Measurements from ENCODE around the gene MCF2L. TPM values are rescaled to one million over a fixed set of nuclear protein-coding genes. Genes with fewer than 3 reads are reported as not detected.

MCF2L gene
- total RNA-seq, 4 donors from 2014 or later: 62.1 to 186 (median 91.3) TPM

- Histone ChIP-seq H3K4me3 (no peak overlapping the region), H3K4me1 (peaks cover 6 to 14% (median 12%) of the 10 kb centered on the region in 4 donors), H3K27ac (no peak overlapping the region), H3K9me3 (no peaks in the 10 kb centered on the region), H3K27me3 (peaks cover 13% of the 10 kb centered on the region), H3K36me3 (no peaks in the 10 kb centered on the region)
- TF ChIP-seq POLR2AphosphoS5 (IDR thresholded peaks at IDR 0.05) (no peak), POLR2A (IDR thresholded peaks at IDR 0.05) (no peak), CTCF (IDR thresholded peaks at IDR 0.05) (no peak), EP300 (IDR thresholded peaks at IDR 0.05; ENCODE audit: low read depth) (no peak)
- DNase-seq: no peak
- in situ Hi-C loops (cut with MboI; ENCODE audit: low pct_ligation_motif_present in 1 of 4, low pct_unique_long_range_greater_than_20kb in 1 of 4, low sequenced_read_pairs in 3 of 4): no loop called here
- 81 to 92% methylated on average over 4 to 11 of the region's 15 CpGs for WGBS, 2 donors (ENCODE audit: low coverage in 1 of 2)
- intact Hi-C loops (cut with DNase I; ENCODE audit: low total_unique reads): no loop called here
These were observed 37.0 kb downstream of the MCF2L start for GRCh38 chr13:113005997-113006396.

GRCh38 chr13:113006660-113007059 is 37.6 kb downstream of the MCF2L start:
- intact Hi-C loops (cut with DNase I; ENCODE audit: low total_unique reads) (no loop called here), in situ Hi-C loops (cut with MboI; ENCODE audit: low pct_ligation_motif_present in 1 of 4, low pct_unique_long_range_greater_than_20kb in 1 of 4, low sequenced_read_pairs in 3 of 4) (no loop called here)
- no peak overlapping the region for H3K27ac ChIP-seq

GRCh38 chr13:113008851-113009250 is 39.8 kb downstream of the MCF2L start:
- no peak for DNase-seq
- no peaks in the 10 kb centered on the region for H3K36me3 ChIP-seq
- WGBS, 2 donors (ENCODE audit: low coverage in 1 of 2): 89 to 98% methylated on average over 11 to 33 of the region's 33 CpGs
- H3K27ac ChIP-seq: no peak overlapping the region
- intact Hi-C loops (cut with DNase I; ENCODE audit: low total_unique reads): no loop called here
- in situ Hi-C loops (cut with MboI; ENCODE audit: low pct_ligation_motif_present in 1 of 4, low pct_unique_long_range_greater_than_20kb in 1 of 4, low sequenced_read_pairs in 3 of 4): no loop called here
- no peaks in the 10 kb centered on the region for H3K4me1 ChIP-seq
- H3K4me3 ChIP-seq: no peak overlapping the region
- no peaks in the 10 kb centered on the region for H3K9me3 ChIP-seq
- TF ChIP-seq POLR2A (IDR thresholded peaks at IDR 0.05): no peak
- no peak for TF ChIP-seq EP300 (IDR thresholded peaks at IDR 0.05; ENCODE audit: low read depth)
- no peak for TF ChIP-seq POLR2AphosphoS5 (IDR thresholded peaks at IDR 0.05)
- TF ChIP-seq CTCF (IDR thresholded peaks at IDR 0.05): no peak
- no peaks in the 10 kb centered on the region for H3K27me3 ChIP-seq

More at GRCh38 chr13:113006660-113007059, 37.6 kb downstream of the MCF2L start:
- H3K4me1 ChIP-seq: peaks cover 0 to 8% (median 6%) of the 10 kb centered on the region in 4 donors
- 89% methylated on average over 16 of the region's 16 CpGs; no CpG with 5 or more reads in 1 of the 2 donors for WGBS, 2 donors (ENCODE audit: low coverage in 1 of 2)
- H3K4me3 ChIP-seq: no peak overlapping the region
- TF ChIP-seq POLR2A (IDR thresholded peaks at IDR 0.05): no peak
- TF ChIP-seq CTCF (IDR thresholded peaks at IDR 0.05): no peak
- no peak for TF ChIP-seq EP300 (IDR thresholded peaks at IDR 0.05; ENCODE audit: low read depth)
- no peak for TF ChIP-seq POLR2AphosphoS5 (IDR thresholded peaks at IDR 0.05)
- no peak for DNase-seq
- no peaks in the 10 kb centered on the region for H3K9me3 ChIP-seq
- H3K27me3 ChIP-seq: peaks cover 6% of the 10 kb centered on the region
- no peaks in the 10 kb centered on the region for H3K36me3 ChIP-seq

GRCh38 chr13:113009743-113010509 is 40.9 kb downstream of the MCF2L start:
- intact Hi-C loops (cut with DNase I; ENCODE audit: low total_unique reads) (no loop called here), in situ Hi-C loops (cut with MboI; ENCODE audit: low pct_ligation_motif_present in 1 of 4, low pct_unique_long_range_greater_than_20kb in 1 of 4, low sequenced_read_pairs in 3 of 4) (no loop called here)
- H3K4me3 ChIP-seq: no peak overlapping the region
- WGBS, 2 donors (ENCODE audit: low coverage in 1 of 2): 57 to 63% methylated on average over 5 to 14 of the region's 17 CpGs
- H3K36me3 ChIP-seq: no peaks in the 10 kb centered on the region
- H3K4me1 ChIP-seq: no peaks in the 10 kb centered on the region
- TF ChIP-seq CTCF (IDR thresholded peaks at IDR 0.05): no peak
- no peak for TF ChIP-seq POLR2A (IDR thresholded peaks at IDR 0.05)
- TF ChIP-seq EP300 (IDR thresholded peaks at IDR 0.05; ENCODE audit: low read depth): no peak
- TF ChIP-seq POLR2AphosphoS5 (IDR thresholded peaks at IDR 0.05): no peak
- no peaks in the 10 kb centered on the region for H3K9me3 ChIP-seq
- no peak for DNase-seq
- no peak overlapping the region for H3K27ac ChIP-seq
- no peaks in the 10 kb centered on the region for H3K27me3 ChIP-seq

Data from transverse colon (tissue), 4 donors.